Measurements from ENCODE around the gene FARP1. TPM values are rescaled to one million over a fixed set of nuclear protein-coding genes. Genes with fewer than 3 reads are reported as not detected.

FARP1 gene
- total and polyA plus RNA-seq, 2 of the 13 experiments (the other 11 are each of a cell fraction or from before 2014, with no cell fraction given): 70.6 to 126 TPM

DNA sequence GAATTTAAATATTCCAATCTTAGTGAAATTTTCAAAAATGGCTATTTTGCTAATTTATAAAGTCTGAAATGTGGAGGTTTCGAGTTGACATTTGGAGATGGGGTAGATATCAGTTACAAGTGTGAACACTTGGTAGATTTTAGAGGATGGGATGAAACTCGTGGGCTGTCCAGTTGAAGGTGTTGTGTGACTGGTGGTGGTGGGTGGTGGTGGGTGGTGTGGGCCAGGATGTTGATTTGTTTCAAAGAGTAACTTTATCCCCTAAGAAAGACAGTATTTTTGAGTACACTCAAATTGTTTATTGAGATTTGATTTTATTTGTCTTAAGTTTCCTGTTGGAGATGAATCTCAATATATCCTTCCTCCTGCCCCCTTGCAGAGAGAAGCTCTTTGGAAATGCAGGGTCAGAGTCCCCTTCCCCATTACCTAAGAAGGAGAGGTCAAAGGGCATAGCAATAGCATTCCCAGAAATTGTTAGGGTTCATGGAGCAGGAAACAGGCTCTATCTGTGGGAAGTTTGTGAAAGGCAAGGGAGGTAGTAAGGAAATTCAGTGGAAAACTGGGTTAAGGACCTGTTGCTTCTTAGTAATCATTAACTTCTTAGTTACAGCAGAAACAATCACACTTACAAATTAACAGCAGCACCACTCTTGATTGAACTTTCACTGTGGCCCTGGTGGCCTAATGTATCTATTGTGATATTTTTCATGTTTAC, 167.7 kb downstream of the FARP1 start (continued):
- peak; percentile 90 for TF ChIP-seq HNF4G (IDR thresholded peaks at IDR 0.05; ENCODE audit: borderline replicate concordance, low read depth, low read length)
- TF ChIP-seq HNF4G (CRISPR knock-in tag; IDR thresholded peaks at IDR 0.05; ENCODE audit: borderline replicate concordance, low read depth): 0 out of 2 replicates have a peak, but pooled peaks have one; percentile 81
- 0 out of 2 replicates have a peak, but pooled peaks have one; percentile 27 for TF ChIP-seq HOXD1 (CRISPR knock-in tag; IDR thresholded peaks at IDR 0.05)
- TF ChIP-seq NR2F1 (CRISPR knock-in tag; IDR thresholded peaks at IDR 0.05): peak; percentile 50 to 91
- no peak for TF ChIP-seq MTERF4 (CRISPR knock-in tag; IDR thresholded peaks at IDR 0.05)
- TF ChIP-seq KLF16 (CRISPR knock-in tag; IDR thresholded peaks at IDR 0.05): 0 out of 4 replicates have a peak, but pooled peaks of 1 of the 2 experiments have one; percentile 35
- TF ChIP-seq PITX1 (CRISPR knock-in tag; IDR thresholded peaks at IDR 0.05): 0 out of 2 replicates have a peak, but pooled peaks have one; percentile 51
- TF ChIP-seq TEAD3 (CRISPR knock-in tag; optimal IDR thresholded peaks at IDR 0.05; ENCODE audit: borderline replicate concordance): peak; percentile 91
- TF ChIP-seq ZNF354B (CRISPR knock-in tag; IDR thresholded peaks at IDR 0.05): no peak
- TF ChIP-seq, protein P1, sequence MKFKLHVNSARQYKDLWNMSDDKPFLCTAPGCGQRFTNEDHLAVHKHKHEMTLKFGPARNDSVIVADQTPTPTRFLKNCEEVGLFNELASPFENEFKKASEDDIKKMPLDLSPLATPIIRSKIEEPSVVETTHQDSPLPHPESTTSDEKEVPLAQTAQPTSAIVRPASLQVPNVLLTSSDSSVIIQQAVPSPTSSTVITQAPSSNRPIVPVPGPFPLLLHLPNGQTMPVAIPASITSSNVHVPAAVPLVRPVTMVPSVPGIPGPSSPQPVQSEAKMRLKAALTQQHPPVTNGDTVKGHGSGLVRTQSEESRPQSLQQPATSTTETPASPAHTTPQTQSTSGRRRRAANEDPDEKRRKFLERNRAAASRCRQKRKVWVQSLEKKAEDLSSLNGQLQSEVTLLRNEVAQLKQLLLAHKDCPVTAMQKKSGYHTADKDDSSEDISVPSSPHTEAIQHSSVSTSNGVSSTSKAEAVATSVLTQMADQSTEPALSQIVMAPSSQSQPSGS (CRISPR knock-in tag; IDR thresholded peaks at IDR 0.05): peak; percentile 21; the same call in 1 of the 2 replicates
- 0 out of 2 replicates have a peak, but pooled peaks have one; percentile 47 for TF ChIP-seq RERE (CRISPR knock-in tag; IDR thresholded peaks at IDR 0.05; ENCODE audit: low read depth)
- TF ChIP-seq ZNF574 (CRISPR knock-in tag; IDR thresholded peaks at IDR 0.05): no peak

All from HepG2 (cell line).